Lower lobe of right lung (tissue), 1 donor: Measurements from ENCODE around the gene KCNK6. TPM values are rescaled to one million over a fixed set of nuclear protein-coding genes. Genes with fewer than 3 reads are reported as not detected.

Experiments used
- total RNA-seq: library from RNA; stranded (reverse); fragmentation: NEBNext Ultra II Directional; extraction: Animal tissue kit (Norgen Biotek cat#: 25700); gene quantifications from one replicate; pipeline ENCODE4 v1.2.1, GENCODE V29; 2021
- donor health status: DM: no; HTN: yes; CAD: no; lungs with severe emphysema.

KCNK6 gene
- total RNA-seq, 1 donor from 2014 or later: 11.5 TPM

Other genes with a start within 250 kb of the KCNK6 start
- gene DPF1, start 95.6 kb upstream of the KCNK6 start, total RNA-seq: not detected
- 65.0 TPM for gene PPP1R14A, start 63.5 kb upstream of the KCNK6 start, total RNA-seq
- 202 TPM for gene SPINT2, start 55.3 kb upstream of the KCNK6 start, total RNA-seq
- gene C19orf33, start 15.6 kb upstream of the KCNK6 start, total RNA-seq: 35.6 TPM
- gene YIF1B, start 3.9 kb upstream of the KCNK6 start, total RNA-seq: 38.9 TPM
- 10.9 TPM for gene CATSPERG, start 16.0 kb downstream of the KCNK6 start, total RNA-seq
- gene PSMD8, start 54.7 kb downstream of the KCNK6 start, total RNA-seq: 113 TPM
- 0.59 TPM for gene GGN, start 68.2 kb downstream of the KCNK6 start, total RNA-seq
- 0.62 TPM for gene SPRED3, start 68.9 kb downstream of the KCNK6 start, total RNA-seq
- gene FAM98C, start 83.2 kb downstream of the KCNK6 start, total RNA-seq: 21.1 TPM
- 13.5 TPM for gene RASGRP4, start 106.4 kb downstream of the KCNK6 start, total RNA-seq
- 9.2 TPM for gene RYR1, start 113.8 kb downstream of the KCNK6 start, total RNA-seq